DMS53 (cell line): ENCODE results near the gene MYL1.

ENCODE experiments used
- DNase-seq: peaks from one replicate; lab custom pipeline; 2025; lab: John Stamatoyannopoulos, UW

Gene MYL1

GRCh38 chr2:210315015-210315788 lies at the start of gene MYL1:
TSS of gene MYL1 (minus strand) at chr2:210315174. CDS start at chr2:210315042, 132 bp downstream.
- no peak for DNase-seq

GRCh38 chr2:210363876-210364275 lies 48.9 kb upstream of the MYL1 start:
- DNase-seq: no peak

GRCh38 chr2:210363261-210363660 lies 48.3 kb upstream of the MYL1 start:
- DNase-seq: peak; percentile 59

- no peak for DNase-seq
Measured at GRCh38 chr2:210360412-210360811, 45.4 kb upstream of the MYL1 start.

GRCh38 chr2:210356944-210357343 lies 42.0 kb upstream of the MYL1 start:
- DNase-seq: no peak

GRCh38 chr2:210337159-210337558 lies 22.2 kb upstream of the MYL1 start:
- peak; percentile 22 for DNase-seq

GRCh38 chr2:210324906-210325305 lies 9.9 kb upstream of the MYL1 start:
- DNase-seq: no peak

- no peak for DNase-seq
Measured at GRCh38 chr2:210324458-210324857, 9.5 kb upstream of the MYL1 start.

GRCh38 chr2:210323003-210323402 lies 8.0 kb upstream of the MYL1 start:
- no peak for DNase-seq

GRCh38 chr2:210318891-210319290 lies 3.9 kb upstream of the MYL1 start:
- no peak for DNase-seq

GRCh38 chr2:210318486-210318885 lies 3.5 kb upstream of the MYL1 start:
- DNase-seq: no peak

GRCh38 chr2:210310550-210310949 lies 4.4 kb downstream of the MYL1 start:
- DNase-seq: no peak

GRCh38 chr2:210309548-210310233 lies 5.3 kb downstream of the MYL1 start:
- no peak for DNase-seq

- DNase-seq: no peak
Measured at GRCh38 chr2:210303498-210303897, 11.5 kb downstream of the MYL1 start.

- no peak for DNase-seq
Measured at GRCh38 chr2:210302326-210302725, 12.6 kb downstream of the MYL1 start.

GRCh38 chr2:210299866-210300373 lies 15.1 kb downstream of the MYL1 start:
- DNase-seq: no peak

GRCh38 chr2:210288408-210288807 lies 26.6 kb downstream of the MYL1 start:
- DNase-seq: peak; percentile 5

GRCh38 chr2:210287301-210287700 lies 27.7 kb downstream of the MYL1 start:
- DNase-seq: no peak

- DNase-seq: no peak
Measured at GRCh38 chr2:210286123-210286680, 28.8 kb downstream of the MYL1 start.

- DNase-seq: no peak
Measured at GRCh38 chr2:210277133-210277532, 37.8 kb downstream of the MYL1 start.

- DNase-seq: no peak
Measured at GRCh38 chr2:210271300-210271699, 43.7 kb downstream of the MYL1 start.

GRCh38 chr2:210269148-210269547 lies 45.8 kb downstream of the MYL1 start:
- no peak for DNase-seq

- DNase-seq: no peak
Measured at GRCh38 chr2:210268281-210268680, 46.7 kb downstream of the MYL1 start.
